Left colon (tissue), 2 donors: ENCODE measurements around the gene CDK8. TPM values are rescaled to one million over a fixed set of nuclear protein-coding genes. Genes with fewer than 3 reads are reported as not detected.
"Not testable (repeated sequence)": the region's sequence is repeated elsewhere in the genome, so short reads cannot be mapped to it uniquely, and the experiment has no call there.

Source experiments
- ATAC-seq: fragments of 200-7000 bp; cut with Tn5 transposase; one replicate; pipeline ENCODE4 v1.9.1; 2020; ENCODE audit warnings: mild to moderate bottlenecking, moderate library complexity
- DNase-seq, 2 donors: peaks; one replicate each; pipeline ENCODE4 v3.0.0-alpha.2; 2020
- intact Hi-C, 2 donors: fragments of 100-400 bp; cut with DNase I in 1 of 2; cut with micrococcal nuclease in 1 of 2; formaldehyde crosslinking; loops; one replicate each; pipeline versions ENCODE4 v1.11.2 to v1.14.0; 2022; cut with DNase I, micrococcal nuclease
- total RNA-seq, 2 donors: library from RNA; stranded (reverse); fragmentation: NEBNext Ultra II Directional; extraction: Animal tissue kit (Norgen Biotek cat#: 25700); gene quantifications; one replicate each; pipeline ENCODE4 v1.2.1, GENCODE V29; 2021
- donor health status: DM: no; HTN: no; CAD: no.
- donor health status: DM: yes; HTN: yes; CAD: no.

Gene CDK8
- total RNA-seq, 2 donors from 2014 or later, result 16.5 to 23.0 TPM

DNA sequence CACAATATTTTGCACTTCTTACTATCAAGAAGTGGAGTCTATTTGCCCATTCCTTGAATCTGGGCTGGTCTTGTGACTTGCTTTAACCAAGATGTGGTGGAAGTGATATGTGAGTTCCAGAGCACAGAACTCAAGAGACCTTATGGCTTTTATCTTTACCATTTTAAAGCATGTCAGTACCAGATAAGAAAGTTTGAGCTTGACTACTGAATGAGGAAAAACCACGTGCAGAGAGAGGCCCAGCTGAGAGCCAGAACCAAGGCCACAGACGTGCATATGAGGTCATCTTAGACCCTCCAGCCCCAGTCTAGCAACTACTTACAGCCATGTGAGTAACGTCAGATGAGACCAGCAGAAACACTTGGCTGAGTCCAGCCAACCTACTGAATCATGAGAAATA lies 6.3 kb upstream of the CDK8 start:
- DNase-seq, result no peak
- no peak for ATAC-seq
- intact Hi-C loops, result no loop called here

- intact Hi-C loops, result no loop called here
- ATAC-seq (no peak), DNase-seq (no peak)
Measured at GRCh38 chr13:26249551-26249950, 4.4 kb upstream of the CDK8 start.

DNA sequence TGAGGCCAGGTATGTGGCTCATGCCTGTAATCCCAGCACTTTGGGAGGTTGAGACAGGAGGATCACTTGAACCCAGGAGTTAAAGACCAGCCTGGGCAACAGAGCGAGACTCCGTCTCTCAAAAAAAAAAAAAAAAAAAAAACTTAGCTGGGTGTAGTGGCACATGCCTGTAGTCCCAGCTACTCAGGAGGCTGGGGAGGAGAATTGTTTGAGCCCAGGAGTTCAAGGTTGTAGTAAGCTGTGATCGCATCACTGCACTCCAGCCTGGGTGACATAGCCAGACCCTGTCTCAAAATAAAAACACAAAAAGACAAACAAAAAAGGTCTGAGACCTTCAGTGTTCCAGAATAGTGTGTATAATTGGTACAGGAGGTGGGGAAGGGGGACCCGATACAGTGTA lies 1.9 kb upstream of the CDK8 start:
- ATAC-seq, intact Hi-C loops, DNase-seq: not testable (repeated sequence)

GRCh38 chr13:26253262-26253786 lies 605 bp upstream of the CDK8 start:
- DNase-seq, result no peak

GRCh38 chr13:26254583-26255111 lies 718 bp downstream of the CDK8 start:
- intact Hi-C loops, result no loop called here
- ATAC-seq (peak; percentile 76), DNase-seq (peak; percentile 45 to 74)

More at GRCh38 chr13:26253262-26253786, 605 bp upstream of the CDK8 start:
- no peak for ATAC-seq
- intact Hi-C loops, result no loop called here

DNA sequence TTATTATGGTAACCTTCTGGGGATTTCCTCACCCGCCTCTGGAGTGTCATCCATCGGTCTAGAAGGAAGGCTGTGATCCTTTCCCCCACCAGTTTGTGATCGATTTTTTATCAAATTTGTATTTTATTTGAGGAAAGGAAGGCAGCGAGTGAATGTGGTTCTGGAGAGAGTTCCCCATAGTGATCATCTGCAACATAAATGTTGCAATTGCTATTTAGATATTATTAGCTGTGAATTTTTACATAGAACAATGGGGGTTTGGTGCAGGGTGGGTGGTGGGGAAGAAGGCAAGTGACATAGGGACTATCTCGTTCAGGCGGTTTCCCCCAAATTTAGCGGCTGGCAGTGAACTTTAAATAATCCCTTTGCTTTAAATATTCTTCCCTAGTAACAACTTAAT lies 1.2 kb downstream of the CDK8 start:
- DNase-seq, result no peak
- ATAC-seq, result no peak
- intact Hi-C loops, result no loop called here

- ATAC-seq (no peak), DNase-seq (no peak)
- intact Hi-C loops, result no loop called here
Measured at GRCh38 chr13:26255691-26256277, 1.9 kb downstream of the CDK8 start.

- no peak for DNase-seq
- ATAC-seq, result no peak
- intact Hi-C loops, result no loop called here
Measured at GRCh38 chr13:26257049-26257448, 3.1 kb downstream of the CDK8 start.

DNA sequence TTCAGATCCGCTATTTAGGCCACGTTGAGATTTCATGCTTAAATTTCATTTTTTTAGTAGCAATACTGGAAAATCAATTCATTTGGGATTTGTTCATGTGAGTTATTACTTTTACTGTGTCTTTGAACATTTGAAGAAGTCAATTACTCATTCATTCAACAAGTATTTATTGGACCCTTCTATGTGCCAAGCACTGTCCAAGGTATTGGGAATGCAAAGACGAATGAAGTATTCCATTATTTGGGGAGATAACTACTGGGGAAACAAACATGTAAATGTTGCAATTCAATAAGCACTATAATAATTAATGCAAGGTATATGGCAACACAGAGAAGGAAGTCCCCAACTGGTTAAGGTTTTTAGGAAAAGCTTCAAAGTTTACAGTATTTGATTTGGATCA lies 5.7 kb downstream of the CDK8 start:
- intact Hi-C loops, result loop anchor here in 1 of 2 donors (10.0 kb wide), 1 partner anchor 235 kb away; no protein-coding TSS in a partner anchor
- ATAC-seq, result no peak
- DNase-seq, result no peak

DNA sequence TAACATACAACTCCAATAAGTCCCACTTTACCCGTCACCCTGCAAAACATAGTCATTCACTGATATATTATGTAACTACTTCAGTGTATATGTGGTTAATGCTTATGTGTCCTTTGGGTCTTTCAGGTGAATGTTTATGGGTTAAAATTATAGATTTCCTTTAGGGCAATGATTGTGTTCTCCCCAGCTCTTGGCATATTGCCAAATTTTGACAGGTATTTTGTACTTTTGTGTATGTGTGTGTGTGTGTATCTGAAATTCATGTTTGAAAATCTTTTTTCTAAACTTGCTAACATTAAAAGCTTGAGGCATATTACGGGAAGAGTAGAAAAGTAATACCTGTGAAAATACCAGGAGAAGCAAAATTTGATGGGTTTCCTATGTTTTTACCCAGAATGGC lies 8.2 kb downstream of the CDK8 start:
- intact Hi-C loops, result loop anchor here in 1 of 2 donors (10.0 kb wide), 1 partner anchor 233 kb away; no protein-coding TSS in a partner anchor
- no peak for ATAC-seq
- no peak for DNase-seq

GRCh38 chr13:26266311-26266710 lies 12.4 kb downstream of the CDK8 start:
- ATAC-seq (no peak), DNase-seq (no peak)
- intact Hi-C loops, result loop anchor here in 1 of 2 donors (10.0 kb wide), 1 partner anchor 228 kb away; no protein-coding TSS in a partner anchor

- ATAC-seq, result no peak
- intact Hi-C loops, result no loop called here
- DNase-seq, result no peak
Measured at GRCh38 chr13:26270707-26271106, 16.8 kb downstream of the CDK8 start.

- DNase-seq, result no peak
- intact Hi-C loops, result no loop called here
- no peak for ATAC-seq
Measured at GRCh38 chr13:26272621-26273020, 18.7 kb downstream of the CDK8 start.

DNA sequence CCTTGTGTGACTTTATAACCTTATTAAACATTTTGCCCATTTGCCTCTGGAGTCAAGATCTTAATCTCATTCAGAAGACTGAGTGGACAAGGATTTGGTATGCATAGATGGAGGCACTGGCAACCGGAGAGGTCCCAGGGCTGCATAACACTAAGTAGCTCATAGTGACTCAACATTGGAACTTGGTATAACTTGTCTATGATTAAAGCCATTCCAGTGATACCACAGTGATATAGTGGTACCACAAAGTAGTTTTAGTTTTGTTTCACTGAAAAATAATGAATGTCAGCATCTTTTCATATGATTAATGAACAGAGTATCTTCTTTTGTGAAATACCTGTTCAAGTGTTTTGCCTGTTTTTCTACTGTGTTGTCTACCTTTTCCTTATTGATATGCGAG lies 26.4 kb downstream of the CDK8 start:
- intact Hi-C loops, result no loop called here
- no peak for DNase-seq
- ATAC-seq, result no peak

DNA sequence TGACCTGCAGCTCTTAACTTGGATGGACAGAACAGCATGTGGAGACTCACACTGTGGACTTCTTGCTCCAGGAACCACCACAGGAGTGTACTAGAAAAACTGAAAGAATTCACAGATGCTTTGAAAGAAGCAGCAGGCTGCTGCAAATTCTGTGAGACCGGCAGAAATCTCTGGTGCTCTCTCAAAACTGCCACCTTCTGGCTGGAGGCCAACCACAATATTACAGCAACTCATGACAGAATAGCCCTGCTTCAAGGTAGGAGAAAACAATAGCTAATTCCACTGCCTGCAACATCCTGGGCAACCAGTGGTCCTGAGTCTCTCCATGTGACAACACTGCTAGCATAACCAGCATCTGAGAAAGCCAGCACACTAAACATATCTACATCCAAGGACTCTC lies 26.9 kb downstream of the CDK8 start:
- intact Hi-C loops, result no loop called here
- ATAC-seq (no peak), DNase-seq (no peak)

- ATAC-seq, DNase-seq, intact Hi-C loops: not testable (repeated sequence)
Measured at GRCh38 chr13:26285911-26286310, 32.0 kb downstream of the CDK8 start.

- ATAC-seq, DNase-seq, intact Hi-C loops: not testable (repeated sequence)
Measured at GRCh38 chr13:26288838-26289237, 34.9 kb downstream of the CDK8 start.

DNA sequence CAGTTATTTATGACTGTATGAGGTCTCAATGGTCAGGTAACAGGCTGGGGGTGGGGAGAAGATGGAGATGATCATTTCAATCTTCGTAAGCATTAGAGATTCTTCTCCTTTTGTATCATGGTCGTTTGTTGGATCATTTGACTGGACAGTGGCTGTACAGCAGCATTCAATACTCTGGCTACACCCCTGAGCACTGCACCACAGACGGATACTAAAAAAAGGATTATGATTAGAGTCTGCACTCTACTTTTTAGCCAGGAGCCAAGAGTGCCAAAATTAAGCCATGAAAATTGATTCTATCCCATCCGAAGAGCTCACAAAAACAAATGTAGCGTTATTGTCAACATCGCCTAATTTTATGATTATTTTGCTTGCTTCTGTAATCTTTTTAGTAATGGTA lies 41.9 kb downstream of the CDK8 start:
- no peak for DNase-seq
- ATAC-seq, result no peak
- intact Hi-C loops, result no loop called here

GRCh38 chr13:26299168-26299750 lies 45.3 kb downstream of the CDK8 start:
- no peak for ATAC-seq
- intact Hi-C loops, result no loop called here
- DNase-seq, result no peak

- ATAC-seq (no peak), DNase-seq (no peak)
- intact Hi-C loops, result no loop called here
Measured at GRCh38 chr13:26300140-26300539, 46.2 kb downstream of the CDK8 start.
